ENCODE measurements around the gene STK32A. TPM values are rescaled to one million over a fixed set of nuclear protein-coding genes. Genes with fewer than 3 reads are reported as not detected.

The STK32A gene
- total RNA-seq, 2 experiments from 2014 or later, result not detected

DNA sequence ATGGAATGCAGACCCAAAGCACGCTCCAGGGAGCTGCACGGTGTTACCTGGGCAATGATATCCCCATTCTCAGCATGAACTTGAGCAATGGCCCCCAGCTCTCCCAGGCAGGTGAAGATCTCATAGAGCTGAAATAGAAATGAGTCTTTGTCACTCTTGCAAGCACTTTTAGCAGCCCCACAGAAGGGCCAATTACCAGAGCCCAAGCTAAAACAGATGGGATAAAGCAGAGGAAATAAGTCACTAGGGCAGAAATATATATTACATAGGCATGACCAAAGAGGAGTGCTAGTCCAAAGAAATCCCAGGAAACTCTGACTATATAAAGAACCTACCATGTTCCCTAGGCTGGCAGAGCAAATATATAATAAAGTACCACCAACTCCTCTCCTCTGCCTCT lies 177.7 kb downstream of the STK32A start:
- Mint-ChIP-seq H3K27me3 (no peaks in the 10 kb centered on the region), H3K4me3 (no peak overlapping the region), H3K36me3 (no peaks in the 10 kb centered on the region), H3K27ac (no peak overlapping the region), H3K9me3 (ENCODE audit: low read depth) (no peaks in the 10 kb centered on the region), H3K4me1 (no peaks in the 10 kb centered on the region)
- DNase-seq (no peak), ATAC-seq (no peak)
- CTCF ChIA-PET, result no interaction called here

DNA sequence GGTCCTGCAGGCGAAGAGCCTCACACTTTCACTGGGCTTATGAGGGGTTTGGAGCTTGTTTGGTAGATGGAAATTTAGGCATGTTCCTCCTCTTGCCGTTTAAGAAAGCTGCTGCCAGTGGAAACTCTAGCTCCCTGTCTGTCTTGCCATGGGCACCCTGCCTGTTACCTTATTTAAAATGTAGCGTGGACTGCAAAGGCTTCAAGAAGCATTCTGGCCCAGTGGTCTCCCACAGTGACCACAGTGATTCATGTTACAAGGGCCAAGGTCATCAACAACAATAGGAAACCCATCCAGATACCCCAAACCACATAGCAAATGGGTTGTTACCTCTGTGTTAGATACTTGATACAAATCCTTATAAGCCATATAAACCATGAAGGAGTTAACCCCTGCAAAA lies 178.4 kb downstream of the STK32A start:
- H3K27me3 Mint-ChIP-seq, result no peaks in the 10 kb centered on the region
- no peaks in the 10 kb centered on the region for H3K4me1 Mint-ChIP-seq
- H3K36me3 Mint-ChIP-seq, result no peaks in the 10 kb centered on the region
- H3K4me3 Mint-ChIP-seq, result no peak overlapping the region
- H3K27ac Mint-ChIP-seq, result no peak overlapping the region
- ATAC-seq (no peak), DNase-seq (no peak)
- CTCF ChIA-PET, result no interaction called here
- H3K9me3 Mint-ChIP-seq (ENCODE audit: low read depth), result no peaks in the 10 kb centered on the region

DNA sequence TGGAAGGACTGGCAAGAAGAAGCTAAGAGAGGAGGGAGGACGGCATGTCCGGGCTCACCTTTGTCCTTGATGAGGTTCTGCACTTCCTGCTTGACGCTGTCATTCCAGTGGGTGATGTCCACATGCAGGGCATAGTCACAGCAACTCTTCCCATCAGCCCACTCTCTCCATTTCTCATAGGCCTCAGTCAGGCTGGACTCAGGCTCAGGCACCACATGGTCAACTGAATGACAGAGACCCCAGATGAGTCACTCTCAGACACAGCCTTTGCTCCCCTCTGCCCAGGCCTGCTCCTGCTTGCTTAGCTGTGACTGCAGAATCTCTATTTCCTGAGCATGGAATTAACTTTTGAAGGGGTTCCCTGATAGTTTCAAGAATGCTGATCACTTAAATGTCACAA lies 180.8 kb downstream of the STK32A start:
- no peaks in the 10 kb centered on the region for H3K4me1 Mint-ChIP-seq
- H3K9me3 Mint-ChIP-seq (ENCODE audit: low read depth), result no peaks in the 10 kb centered on the region
- H3K36me3 Mint-ChIP-seq, result no peaks in the 10 kb centered on the region
- CTCF ChIA-PET, result no interaction called here
- H3K27ac Mint-ChIP-seq, result no peak overlapping the region
- ATAC-seq, result no peak
- no peak for DNase-seq
- no peaks in the 10 kb centered on the region for H3K27me3 Mint-ChIP-seq
- H3K4me3 Mint-ChIP-seq, result no peak overlapping the region

DNA sequence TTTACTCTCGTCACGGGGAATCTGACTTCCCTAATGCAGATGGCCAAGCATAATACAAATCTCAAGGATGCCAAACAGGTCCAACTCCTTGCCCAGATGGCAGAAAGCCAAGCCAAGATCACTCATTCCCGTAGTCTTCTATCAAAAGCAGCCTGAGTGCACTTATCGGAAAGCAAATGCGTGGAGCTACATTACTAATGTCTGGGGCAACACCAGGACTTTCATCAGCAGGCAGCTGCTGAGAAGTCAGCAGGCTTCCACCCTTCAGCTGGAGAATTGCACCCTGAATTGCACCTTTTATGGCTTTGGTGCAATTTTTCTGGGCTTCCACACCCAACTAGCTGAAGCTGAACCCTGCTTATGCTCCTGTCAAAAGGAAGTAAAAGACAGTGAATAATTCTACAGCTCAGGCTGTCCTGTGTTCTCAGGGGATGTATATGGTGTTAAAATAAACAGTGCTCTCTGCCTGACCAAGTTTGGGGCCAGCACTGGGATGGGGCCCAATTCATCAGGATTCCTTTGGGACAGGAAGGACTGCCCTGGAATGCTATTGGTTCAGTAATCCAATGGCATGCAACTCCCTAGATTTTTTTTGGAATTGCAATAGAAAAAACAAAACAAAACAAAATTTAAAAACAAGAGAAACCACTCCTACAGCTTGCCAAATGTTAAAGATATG lies 182.4 kb downstream of the STK32A start:
- no peak for ATAC-seq
- Mint-ChIP-seq H3K4me3 (no peak overlapping the region), H3K27ac (no peak overlapping the region), H3K4me1 (no peaks in the 10 kb centered on the region), H3K9me3 (ENCODE audit: low read depth) (no peaks in the 10 kb centered on the region), H3K27me3 (no peaks in the 10 kb centered on the region), H3K36me3 (no peaks in the 10 kb centered on the region)
- DNase-seq, result no peak
- CTCF ChIA-PET, result no interaction called here

DNA sequence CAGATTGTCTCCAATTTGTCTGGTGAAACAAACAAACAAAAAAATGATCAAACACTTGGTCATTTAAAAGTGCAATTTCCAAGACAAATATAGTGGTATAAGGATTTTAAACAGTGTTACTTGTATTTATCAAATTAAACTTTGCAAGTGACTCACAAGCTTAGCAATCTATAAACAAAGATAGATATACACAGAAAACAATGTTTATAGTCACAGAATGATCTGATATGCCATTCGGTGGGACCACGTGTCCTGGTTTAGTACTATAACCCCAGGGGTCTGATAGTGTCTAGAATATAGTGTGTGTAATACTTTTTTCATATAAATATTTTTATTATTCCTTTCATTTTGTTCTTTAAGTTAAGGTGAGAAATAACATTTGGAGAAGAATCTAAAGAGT lies 183.8 kb downstream of the STK32A start:
- no peaks in the 10 kb centered on the region for H3K36me3 Mint-ChIP-seq
- H3K4me1 Mint-ChIP-seq, result no peaks in the 10 kb centered on the region
- no peak for DNase-seq
- CTCF ChIA-PET, result no interaction called here
- no peak overlapping the region for H3K4me3 Mint-ChIP-seq
- no peaks in the 10 kb centered on the region for H3K27me3 Mint-ChIP-seq
- H3K9me3 Mint-ChIP-seq (ENCODE audit: low read depth), result no peaks in the 10 kb centered on the region
- H3K27ac Mint-ChIP-seq, result no peak overlapping the region
- ATAC-seq, result no peak

DNA sequence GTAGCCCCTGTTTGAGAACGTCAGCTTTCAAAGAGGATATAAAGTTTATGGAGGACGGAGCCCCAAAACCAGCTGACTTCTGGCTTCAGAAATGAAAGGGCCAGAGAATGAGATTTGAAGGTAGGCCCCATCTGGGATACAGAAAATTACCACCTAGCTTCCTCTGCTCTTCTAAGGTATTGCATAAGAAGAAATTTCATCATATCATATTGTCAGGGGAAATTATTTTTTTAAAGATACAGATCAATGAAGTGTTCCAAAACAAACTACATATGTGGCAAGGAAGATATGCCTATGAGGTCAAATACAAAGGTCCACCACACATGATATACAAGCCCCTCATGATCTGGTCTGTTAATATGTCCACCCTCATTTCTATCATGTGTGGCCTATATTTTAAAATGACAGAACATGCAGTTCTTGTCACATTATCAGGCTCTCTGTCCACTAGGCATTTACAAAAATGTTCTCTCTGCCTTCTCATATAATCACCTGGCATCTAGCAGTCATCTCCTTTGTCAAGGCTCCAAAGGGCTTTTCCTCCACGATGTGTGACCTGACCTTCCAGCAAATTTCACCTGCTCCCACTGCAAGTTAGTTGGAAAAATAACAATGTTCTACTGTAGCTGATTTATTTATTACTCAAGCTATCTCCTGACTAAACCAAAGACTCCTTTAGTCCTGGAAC lies 192.0 kb downstream of the STK32A start:
- Mint-ChIP-seq H3K27ac (no peak overlapping the region), H3K36me3 (no peaks in the 10 kb centered on the region), H3K4me1 (no peaks in the 10 kb centered on the region), H3K4me3 (no peak overlapping the region), H3K27me3 (no peaks in the 10 kb centered on the region), H3K9me3 (ENCODE audit: low read depth) (no peaks in the 10 kb centered on the region)
- DNase-seq (no peak), ATAC-seq (no peak)
- CTCF ChIA-PET, result no interaction called here

DNA sequence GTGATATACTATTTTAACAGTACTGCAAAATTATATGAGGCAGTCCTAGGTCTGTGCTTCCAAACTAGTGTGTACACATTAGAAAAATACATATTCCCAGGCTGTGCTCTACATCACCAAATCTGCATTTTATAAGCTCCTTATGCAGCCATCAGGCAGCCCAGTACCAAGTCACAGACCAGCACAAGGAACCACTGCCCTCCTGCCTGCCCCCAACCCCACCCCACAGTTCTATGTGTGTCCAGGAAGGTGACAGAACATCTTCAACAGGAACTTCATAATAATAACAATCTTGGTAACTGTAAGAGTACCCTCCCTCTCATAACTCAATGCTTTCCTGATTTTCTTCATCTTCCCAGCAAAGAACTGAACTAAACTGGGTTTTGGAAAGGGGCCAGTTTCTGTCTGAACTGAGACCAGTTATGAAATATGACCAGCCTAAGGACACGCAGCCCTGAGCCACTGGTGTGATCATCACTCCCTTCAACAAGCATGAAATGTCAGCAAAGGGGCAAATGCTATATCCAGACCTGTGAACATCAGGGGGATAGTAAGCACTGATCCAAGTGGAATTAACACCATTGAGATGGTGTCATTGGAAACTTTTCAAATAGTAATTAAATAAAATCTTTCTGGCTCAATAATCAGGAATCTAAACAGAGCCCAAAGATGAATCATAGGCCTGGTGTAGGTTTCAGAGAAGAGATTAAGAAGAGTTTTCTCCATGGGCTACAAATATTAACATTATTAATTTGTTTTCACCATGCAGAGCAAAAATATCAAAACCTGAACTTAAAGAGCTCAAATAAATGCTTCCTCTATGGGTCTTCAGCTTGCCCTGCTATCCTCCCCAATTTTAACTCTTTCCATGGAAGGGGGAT lies 192.9 kb downstream of the STK32A start:
- no peak for ATAC-seq
- CTCF ChIA-PET, result no interaction called here
- no peaks in the 10 kb centered on the region for H3K27me3 Mint-ChIP-seq

DNA sequence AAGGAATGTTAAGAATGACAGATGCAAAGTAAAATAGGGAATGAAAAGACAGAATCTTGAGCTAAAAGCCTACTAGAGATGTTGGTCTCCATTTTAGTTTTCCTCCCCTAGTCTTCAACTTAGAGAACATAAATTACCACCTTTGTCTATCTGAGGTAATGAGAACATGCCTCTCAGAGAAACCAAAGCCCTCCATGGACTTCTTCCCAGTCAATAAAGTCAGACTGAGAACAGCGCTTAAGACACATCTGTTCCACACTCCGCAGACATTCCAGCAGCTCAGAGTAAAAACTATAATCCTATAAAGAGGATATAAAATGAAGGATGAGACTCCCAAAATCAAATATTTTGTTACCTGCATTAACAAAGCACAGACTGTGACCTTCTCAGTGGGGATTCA lies 195.8 kb downstream of the STK32A start:
- no peak for DNase-seq
- no peaks in the 10 kb centered on the region for H3K4me1 Mint-ChIP-seq
- H3K27ac Mint-ChIP-seq, result no peak overlapping the region
- no peaks in the 10 kb centered on the region for H3K36me3 Mint-ChIP-seq
- H3K9me3 Mint-ChIP-seq (ENCODE audit: low read depth), result no peaks in the 10 kb centered on the region
- CTCF ChIA-PET, result no interaction called here
- ATAC-seq, result no peak
- H3K4me3 Mint-ChIP-seq, result no peak overlapping the region
- H3K27me3 Mint-ChIP-seq, result no peaks in the 10 kb centered on the region

More for the DNA sequence above, 192.9 kb downstream of the STK32A start:
- Mint-ChIP-seq H3K9me3 (ENCODE audit: low read depth) (no peaks in the 10 kb centered on the region), H3K36me3 (no peaks in the 10 kb centered on the region), H3K27ac (no peak overlapping the region), H3K4me3 (no peak overlapping the region), H3K4me1 (no peaks in the 10 kb centered on the region)
- no peak for DNase-seq

DNA sequence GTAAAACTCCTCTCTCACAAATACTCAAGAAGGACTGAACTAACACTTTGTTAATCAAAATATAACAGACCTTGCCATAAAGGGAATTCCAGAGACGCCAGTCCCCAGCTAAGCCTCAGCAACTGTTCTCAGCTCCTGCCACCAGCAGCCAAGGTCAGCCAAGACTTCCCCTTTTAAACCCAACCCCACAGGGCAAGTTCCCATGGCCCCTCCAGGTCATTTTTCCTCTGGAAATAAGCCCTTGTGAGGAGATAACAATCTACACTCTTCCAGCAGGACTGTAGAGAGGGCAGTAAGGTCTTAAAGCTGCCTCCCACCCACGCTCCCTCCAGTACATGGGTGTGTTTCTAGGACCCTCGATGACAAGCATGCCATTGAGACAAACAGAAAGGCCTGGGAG lies 196.8 kb downstream of the STK32A start:
- Mint-ChIP-seq H3K4me1 (no peaks in the 10 kb centered on the region), H3K27me3 (no peaks in the 10 kb centered on the region), H3K27ac (no peak overlapping the region), H3K36me3 (no peaks in the 10 kb centered on the region), H3K4me3 (no peak overlapping the region), H3K9me3 (ENCODE audit: low read depth) (no peaks in the 10 kb centered on the region)
- CTCF ChIA-PET, result no interaction called here
- ATAC-seq (no peak), DNase-seq (no peak)

DNA sequence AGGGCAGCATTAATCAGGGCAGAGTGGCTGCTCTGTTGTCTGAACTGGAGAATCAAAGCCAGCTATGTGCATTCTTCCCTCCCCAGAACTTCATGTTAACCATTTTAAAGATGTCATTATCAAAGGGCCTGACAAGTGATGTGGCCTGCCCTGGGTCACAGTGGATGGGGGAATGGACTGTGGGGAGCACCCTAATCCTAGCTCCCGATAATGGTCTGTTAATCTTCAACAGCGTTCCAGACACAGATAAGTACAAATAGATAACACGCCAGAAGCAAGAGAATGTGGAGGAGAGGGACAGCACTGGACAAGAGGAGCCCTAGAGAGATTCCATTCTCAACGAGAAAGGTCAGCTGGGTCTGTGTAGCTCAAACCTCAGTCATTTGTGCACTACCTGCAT lies 197.5 kb downstream of the STK32A start:
- Mint-ChIP-seq H3K36me3 (no peaks in the 10 kb centered on the region), H3K27me3 (no peaks in the 10 kb centered on the region), H3K9me3 (ENCODE audit: low read depth) (no peaks in the 10 kb centered on the region), H3K27ac (no peak overlapping the region), H3K4me3 (no peak overlapping the region), H3K4me1 (no peaks in the 10 kb centered on the region)
- no peak for DNase-seq
- ATAC-seq, result no peak
- CTCF ChIA-PET, result no interaction called here

DNA sequence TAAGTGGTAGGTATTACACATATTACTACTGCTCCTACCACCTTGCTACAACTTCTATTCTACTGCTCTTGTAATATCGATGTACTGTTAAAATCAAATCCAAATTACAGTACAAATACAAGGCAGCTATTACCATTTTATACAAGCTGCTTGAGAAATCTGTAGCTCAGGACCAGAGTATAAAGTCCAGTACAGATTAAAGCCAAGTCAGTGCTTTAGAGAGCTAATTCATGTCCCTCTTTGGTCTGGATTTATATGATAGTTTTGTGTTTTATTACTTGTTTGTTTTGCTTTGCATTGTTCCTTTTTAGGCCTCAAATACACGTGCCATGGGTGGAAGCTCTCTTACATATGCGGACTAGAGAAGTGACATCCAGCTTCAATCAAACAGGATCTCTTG lies 199.2 kb downstream of the STK32A start:
- H3K9me3 Mint-ChIP-seq (ENCODE audit: low read depth), result no peaks in the 10 kb centered on the region
- no peaks in the 10 kb centered on the region for H3K4me1 Mint-ChIP-seq
- DNase-seq (no peak), ATAC-seq (no peak)
- CTCF ChIA-PET, result interaction anchor here (0.6 kb wide), 1 partner anchor 87 kb away, joined by 3 read pairs; no protein-coding TSS in a partner anchor
- no peaks in the 10 kb centered on the region for H3K27me3 Mint-ChIP-seq
- no peaks in the 10 kb centered on the region for H3K36me3 Mint-ChIP-seq
- no peak overlapping the region for H3K4me3 Mint-ChIP-seq
- no peak overlapping the region for H3K27ac Mint-ChIP-seq

DNA sequence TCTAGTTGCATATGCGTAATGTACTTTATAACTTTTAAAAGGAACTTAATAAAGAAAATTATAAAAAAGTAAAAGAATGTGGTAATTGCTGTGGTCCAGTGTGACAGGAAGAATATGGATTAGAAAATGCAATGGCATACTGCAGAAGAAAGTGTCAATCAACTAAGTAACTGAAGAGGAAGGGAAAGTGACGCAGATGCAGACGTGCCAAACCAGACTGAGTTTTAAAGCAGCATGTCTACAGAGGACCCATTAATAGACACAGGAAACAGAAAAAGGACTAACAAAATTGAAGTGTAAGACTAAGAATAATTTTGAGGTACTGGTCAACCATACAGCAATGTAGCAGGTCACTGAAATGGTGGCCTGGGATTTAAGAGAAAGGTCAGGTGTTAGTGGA lies 201.8 kb downstream of the STK32A start:
- Mint-ChIP-seq H3K9me3 (ENCODE audit: low read depth) (no peaks in the 10 kb centered on the region), H3K27me3 (no peaks in the 10 kb centered on the region), H3K36me3 (no peaks in the 10 kb centered on the region), H3K4me3 (no peak overlapping the region), H3K27ac (no peak overlapping the region), H3K4me1 (no peaks in the 10 kb centered on the region)
- ATAC-seq (no peak), DNase-seq (no peak)
- CTCF ChIA-PET, result no interaction called here

DNA sequence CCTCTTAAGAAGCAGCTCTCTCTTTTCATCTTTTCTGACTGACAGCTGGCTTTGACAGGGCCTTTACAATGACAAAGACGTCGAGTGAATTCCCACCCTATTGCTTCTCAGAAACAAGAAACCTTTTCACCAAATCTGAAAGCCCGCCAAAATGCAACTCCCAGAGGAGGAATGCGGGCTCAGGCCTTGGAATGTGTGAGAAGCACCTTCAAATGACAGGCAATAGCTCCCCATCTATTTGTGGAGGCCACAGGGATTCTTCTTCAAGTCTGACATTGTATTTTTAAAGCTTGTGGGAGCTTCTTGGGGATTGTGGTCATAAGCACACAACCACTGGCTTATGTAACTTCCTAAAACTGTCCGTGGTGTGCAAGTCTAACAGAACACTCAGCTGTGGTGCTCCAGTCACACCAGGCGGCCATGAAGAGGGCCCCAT lies 202.4 kb downstream of the STK32A start:
- Mint-ChIP-seq H3K9me3 (ENCODE audit: low read depth) (no peaks in the 10 kb centered on the region), H3K4me3 (no peak overlapping the region), H3K27ac (no peak overlapping the region), H3K36me3 (no peaks in the 10 kb centered on the region), H3K4me1 (no peaks in the 10 kb centered on the region), H3K27me3 (no peaks in the 10 kb centered on the region)
- ATAC-seq (no peak), DNase-seq (no peak)
- CTCF ChIA-PET, result no interaction called here
